Keratinocyte (primary cell): ENCODE data around the gene SLC25A11.

ENCODE experiments used
- CTCF ChIP-seq, 3 experiments: IDR thresholded peaks in 1 of 3; conservative IDR thresholded peaks in 1 of 3; optimal IDR thresholded peaks in 1 of 3; 2 replicates in 2 of 3; 3 replicates in 1 of 3; pipeline versions ENCODE3 to v1.5.1; 2011; ENCODE audit warnings: low read length in 3 of 3, mild to moderate bottlenecking in 3 of 3, moderate library complexity in 2 of 3, control low read depth in 1 of 3, inconsistent platforms in 1 of 3; ENCODE audit not compliant: insufficient read depth in 2 of 3; ENCODE audit errors: extremely low read depth in 1 of 3
- EZH2 ChIP-seq: IDR thresholded peaks from one replicate; pipeline ENCODE4 v1.6.1; 2012; ENCODE audit warnings: inconsistent platforms, mild to moderate bottlenecking, low read length, moderate library complexity

- no peak for TF ChIP-seq CTCF (optimal IDR thresholded peaks at IDR 0.05 in 1 of 3, IDR thresholded peaks at IDR 0.05 in 1 of 3, conservative IDR thresholded peaks at IDR 0.05 in 1 of 3; ENCODE audit: extremely low read depth in 1 of 3, insufficient read depth in 2 of 3, low read length in 3 of 3)
- no peak for TF ChIP-seq EZH2
Measured at GRCh38 chr17:4932756-4933155, 7.1 kb downstream of the SLC25A11 start.
